GM19035 (cell line): ENCODE data around the gene EFL1.
"Not testable (repeated sequence)": the region's sequence is repeated elsewhere in the genome, so short reads cannot be mapped to it uniquely, and the experiment has no call there.

Source experiments
- ATAC-seq: cut with Tn5 transposase; IDR thresholded peaks from one replicate; pipeline ENCODE4 v1.9.1; 2021; ENCODE audit not compliant: unreplicated experiment

The EFL1 gene

GRCh38 chr15:82262422-82263026 lies at the start of gene EFL1, which contains the start of gene SAXO2:
Gene EFL1 (minus strand): TSS chr15:82262734. CDS start chr15:82261778, 956 bp downstream.
Gene SAXO2 (plus strand): TSS chr15:82262818. CDS start chr15:82262880, 62 bp downstream.
- ATAC-seq = peak; percentile 95

GRCh38 chr15:82311321-82311720 lies 48.8 kb upstream of the EFL1 start:
- not testable (repeated sequence) for ATAC-seq

- no peak for ATAC-seq
Observed at GRCh38 chr15:82309802-82310201, 47.3 kb upstream of the EFL1 start.

- no peak for ATAC-seq
Observed at GRCh38 chr15:82307714-82308081, 45.2 kb upstream of the EFL1 start.

GRCh38 chr15:82306791-82307713 lies 44.5 kb upstream of the EFL1 start:
- no peak for ATAC-seq

- no peak for ATAC-seq
Observed at GRCh38 chr15:82305621-82306048, 43.1 kb upstream of the EFL1 start.

- no peak for ATAC-seq
Observed at GRCh38 chr15:82304778-82305090, 42.2 kb upstream of the EFL1 start.

GRCh38 chr15:82303956-82304777 lies 41.6 kb upstream of the EFL1 start:
- ATAC-seq = no peak

GRCh38 chr15:82301296-82302016 lies 38.9 kb upstream of the EFL1 start:
- no peak for ATAC-seq

GRCh38 chr15:82300883-82301282 lies 38.3 kb upstream of the EFL1 start:
- ATAC-seq = no peak

- not testable (repeated sequence) for ATAC-seq
Observed at GRCh38 chr15:82300326-82300725, 37.8 kb upstream of the EFL1 start.

- ATAC-seq = not testable (repeated sequence)
Observed at GRCh38 chr15:82299511-82299914, 37.0 kb upstream of the EFL1 start.

GRCh38 chr15:82298520-82298919 lies 36.0 kb upstream of the EFL1 start:
- ATAC-seq = no peak

- no peak for ATAC-seq
Observed at GRCh38 chr15:82298032-82298431, 35.5 kb upstream of the EFL1 start.

- ATAC-seq = no peak
Observed at GRCh38 chr15:82297546-82297945, 35.0 kb upstream of the EFL1 start.

- no peak for ATAC-seq
Observed at GRCh38 chr15:82294061-82294690, 31.6 kb upstream of the EFL1 start.

- ATAC-seq = no peak
Observed at GRCh38 chr15:82292271-82292670, 29.7 kb upstream of the EFL1 start.

- ATAC-seq = not testable (repeated sequence)
Observed at GRCh38 chr15:82288202-82288601, 25.7 kb upstream of the EFL1 start.

- peak; percentile 87 for ATAC-seq
Observed at GRCh38 chr15:82286475-82286874, 23.9 kb upstream of the EFL1 start.

- not testable (repeated sequence) for ATAC-seq
Observed at GRCh38 chr15:82284381-82284780, 21.8 kb upstream of the EFL1 start.
